GM19438 (cell line): ENCODE data around the gene UBE2H.

ENCODE experiments used
- ATAC-seq: cut with Tn5 transposase; IDR thresholded peaks from one replicate; pipeline ENCODE4 v1.9.1; 2021; ENCODE audit warnings: low read depth; ENCODE audit not compliant: unreplicated experiment

The UBE2H gene

DNA sequence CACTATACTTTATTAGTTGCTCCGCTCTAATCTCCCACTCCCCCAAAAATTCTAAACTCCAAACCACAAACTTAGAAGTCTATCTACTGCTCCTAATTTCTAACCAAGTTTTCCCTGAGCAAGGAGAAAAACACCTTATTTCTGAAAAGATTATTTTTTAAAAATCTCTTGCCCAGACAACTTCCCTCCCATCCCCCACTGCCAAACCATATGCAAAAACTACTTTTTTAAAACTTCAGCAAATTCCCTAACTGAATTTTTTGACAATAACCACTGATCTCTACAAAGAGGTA, 1.9 kb downstream of the UBE2H start:
- ATAC-seq, result no peak

DNA sequence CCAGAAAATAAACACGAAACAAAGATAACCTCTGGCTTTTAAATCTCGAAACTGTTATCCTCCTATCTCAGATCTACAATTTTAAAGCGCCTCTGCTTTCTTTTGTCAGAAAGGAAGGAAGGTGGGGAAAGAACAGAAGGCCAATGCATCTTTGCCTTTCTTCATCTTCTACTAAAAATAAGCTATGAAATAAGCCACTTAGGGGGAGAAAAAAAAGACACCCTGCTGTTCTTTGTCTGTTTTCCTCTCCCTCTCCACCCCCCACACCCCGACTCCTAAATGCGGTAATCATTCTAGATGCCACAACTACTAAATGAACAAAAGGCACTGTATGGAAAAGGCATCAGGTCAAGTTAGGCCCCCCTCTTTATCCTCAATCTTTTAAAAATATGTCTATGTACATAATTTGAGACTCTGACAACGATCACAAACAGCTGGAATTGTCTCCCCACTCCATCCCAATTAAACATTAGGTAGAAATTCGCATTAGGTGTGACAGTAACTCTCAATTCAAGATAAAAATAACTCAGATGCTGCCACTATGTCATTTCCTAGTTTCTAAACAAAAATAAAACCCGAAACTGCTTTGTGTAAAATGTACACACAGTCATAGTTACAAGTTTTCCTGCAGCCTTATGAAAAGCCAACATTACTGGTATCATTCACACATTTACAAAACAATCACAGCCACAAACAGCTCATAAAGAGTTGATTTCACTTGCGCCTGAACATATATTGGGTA, 2.4 kb downstream of the UBE2H start:
- peak; percentile 27 for ATAC-seq

DNA sequence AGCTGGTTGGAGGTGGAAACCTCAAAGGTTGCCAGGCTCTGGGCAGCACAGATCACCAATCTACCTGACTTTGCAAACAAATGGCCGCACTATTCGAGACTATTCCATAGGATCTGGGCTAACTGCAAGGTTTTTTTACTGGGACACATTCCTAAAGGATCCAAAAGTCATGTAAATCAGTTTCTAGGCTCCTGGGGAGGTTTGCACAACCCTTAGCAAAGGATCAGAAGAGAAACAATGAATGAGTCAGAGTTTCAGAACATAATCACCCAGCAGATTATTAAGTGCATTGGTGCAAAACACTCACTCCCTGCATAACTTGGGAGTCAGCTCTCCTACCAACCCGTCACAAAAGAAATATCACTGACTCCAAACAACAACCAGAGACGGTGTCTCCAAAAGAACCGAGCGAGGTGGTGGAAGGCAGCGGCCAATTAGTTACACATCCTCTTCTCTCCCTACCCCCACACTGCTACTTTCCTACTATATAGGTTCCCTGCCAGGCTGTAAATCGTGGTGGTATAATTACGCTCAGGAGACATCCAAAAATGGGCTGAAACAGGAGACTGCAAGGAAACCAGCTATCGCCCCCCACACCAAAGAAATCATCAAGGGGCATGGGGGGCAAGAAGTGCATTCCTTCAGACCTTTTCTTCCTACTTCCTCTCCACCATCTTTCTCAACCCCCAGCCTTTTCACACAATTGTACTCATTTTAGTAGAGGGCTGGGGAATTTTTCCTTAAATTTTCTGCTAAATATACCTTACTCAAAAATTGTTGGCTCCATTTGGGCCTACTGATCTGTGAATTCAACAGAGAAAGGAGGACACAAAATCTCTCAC, 3.2 kb downstream of the UBE2H start:
- peak; percentile 27 for ATAC-seq

DNA sequence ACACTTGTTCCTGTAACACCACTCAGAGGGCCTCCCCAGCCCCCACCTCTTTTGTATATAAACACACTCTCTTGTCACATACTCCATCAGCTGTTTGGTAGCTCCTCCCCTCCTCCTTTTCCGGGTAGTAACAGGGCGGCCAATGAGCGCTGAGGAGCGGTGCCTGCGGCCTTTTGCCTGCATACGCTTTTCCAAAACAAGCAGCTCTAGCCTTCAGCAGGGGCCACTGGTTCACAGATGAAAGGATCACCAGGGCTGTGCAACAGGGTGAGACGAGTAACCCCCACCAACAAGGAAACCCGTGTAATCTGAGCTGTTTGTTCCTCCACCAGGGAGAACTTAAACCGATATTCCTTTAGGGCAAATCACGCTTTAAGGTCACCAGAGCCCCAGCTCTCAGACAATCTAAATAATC, 3.9 kb downstream of the UBE2H start:
- ATAC-seq, result peak; percentile 44

DNA sequence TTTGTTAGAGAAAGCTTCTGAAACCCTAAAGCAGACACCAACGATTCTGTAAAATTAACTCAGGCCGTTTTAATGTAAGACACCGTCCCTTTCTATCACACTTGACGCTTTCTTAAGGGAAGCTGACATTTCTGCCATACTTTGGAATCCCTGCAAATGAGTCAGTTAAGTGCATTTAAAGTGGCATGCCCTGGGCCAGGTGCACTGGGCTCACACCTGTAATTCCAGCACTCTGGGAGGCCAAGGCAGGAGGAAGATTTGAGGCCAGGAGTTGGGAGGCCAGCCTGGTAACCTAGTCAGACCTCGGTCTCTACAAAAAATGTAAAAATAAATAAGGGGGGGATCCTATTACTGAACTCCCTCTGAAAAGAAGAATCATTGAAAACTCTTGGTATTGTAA, 4.4 kb downstream of the UBE2H start:
- no peak for ATAC-seq

DNA sequence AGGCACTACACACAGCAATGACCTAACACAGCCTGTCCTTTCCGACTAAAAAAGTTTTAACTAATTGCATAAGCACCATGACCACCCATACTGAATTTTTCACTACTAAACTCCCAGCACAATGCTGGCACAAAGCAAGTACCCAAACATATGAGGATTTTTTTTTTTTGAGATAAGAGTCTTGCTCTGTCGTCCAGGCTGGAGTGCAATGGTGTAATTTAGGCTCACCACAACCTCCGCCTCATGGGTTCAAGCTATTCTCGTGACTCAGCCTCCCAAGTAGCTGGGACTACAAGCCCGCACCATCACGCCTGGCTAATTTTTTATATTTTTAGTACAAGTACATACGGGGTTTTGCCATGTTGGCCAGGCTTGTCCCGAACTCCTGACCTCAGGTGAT, 5.1 kb downstream of the UBE2H start:
- no peak for ATAC-seq

DNA sequence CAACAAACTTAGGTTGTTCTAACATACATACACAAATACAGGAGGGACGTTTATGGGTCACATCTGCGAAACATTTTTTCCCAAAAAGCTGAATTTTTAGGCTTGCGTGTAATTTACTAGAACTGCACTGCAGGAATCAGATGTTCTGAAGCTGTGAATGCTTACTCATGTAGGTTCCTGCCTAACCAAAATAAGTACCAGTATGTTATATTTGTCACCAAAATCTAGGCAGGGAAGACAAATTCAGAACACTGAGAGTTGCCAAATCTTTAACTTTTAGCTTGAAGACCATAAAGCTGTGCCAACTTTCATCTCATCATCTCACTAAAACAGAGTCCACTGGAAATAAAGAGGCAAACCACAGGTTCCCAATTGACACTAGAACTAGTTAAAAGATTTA, 5.7 kb downstream of the UBE2H start:
- no peak for ATAC-seq

DNA sequence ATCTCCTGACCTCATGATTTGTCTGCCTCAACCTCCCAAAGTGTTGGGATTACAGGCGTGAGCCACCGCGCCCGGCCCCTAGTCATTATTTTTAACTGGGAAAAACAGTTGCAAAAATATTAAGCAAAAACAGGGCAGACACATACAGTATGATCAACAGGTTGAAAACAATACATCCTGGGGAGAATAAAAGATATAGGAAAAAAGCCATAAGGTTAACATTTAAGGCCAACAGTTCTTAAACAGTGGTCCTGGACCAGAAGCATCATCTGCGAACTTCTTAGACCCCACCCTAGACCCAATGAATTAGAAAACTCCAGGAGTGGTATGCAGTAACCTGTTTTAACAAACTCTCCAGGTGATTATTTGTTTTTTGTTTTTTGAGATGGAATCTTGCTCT, 6.5 kb downstream of the UBE2H start:
- no peak for ATAC-seq

DNA sequence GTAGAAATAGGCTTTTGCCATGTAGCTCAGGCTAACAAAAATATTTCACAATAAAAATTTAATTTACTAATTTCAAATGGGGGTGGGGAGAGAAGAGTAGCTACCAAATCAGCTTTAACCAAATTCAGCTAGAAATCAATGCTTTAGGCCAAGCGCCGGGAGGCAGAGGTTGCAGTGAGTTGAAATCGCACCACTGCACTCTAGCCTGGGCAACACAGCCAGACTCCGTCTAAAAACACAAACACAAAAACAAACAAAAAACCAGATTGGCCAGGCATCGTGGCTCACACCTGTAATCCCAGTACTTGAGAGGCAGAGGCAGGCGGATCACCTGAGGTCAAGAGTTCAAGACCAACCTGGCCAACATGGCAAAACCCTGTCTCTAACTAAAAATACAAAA, 9.4 kb downstream of the UBE2H start:
- no peak for ATAC-seq

DNA sequence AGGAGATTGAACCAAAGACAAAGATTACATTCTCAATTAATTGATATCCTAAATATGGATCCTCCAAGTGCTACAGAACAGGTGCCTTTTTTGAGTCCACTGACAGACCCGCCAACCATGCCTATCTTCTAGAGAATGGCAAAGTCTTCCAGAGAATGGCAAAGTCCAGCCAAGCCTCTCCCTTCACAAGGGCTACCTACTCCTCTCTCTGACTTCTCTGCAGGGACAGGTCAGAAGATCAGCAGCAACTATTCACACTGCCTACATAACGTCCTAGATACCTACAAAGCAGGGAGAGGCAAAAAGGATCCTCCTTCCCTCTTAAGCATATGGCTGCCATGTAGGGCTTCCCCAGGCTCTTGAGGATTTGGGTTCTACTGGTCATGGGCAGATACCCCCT, 12.4 kb downstream of the UBE2H start:
- no peak for ATAC-seq

DNA sequence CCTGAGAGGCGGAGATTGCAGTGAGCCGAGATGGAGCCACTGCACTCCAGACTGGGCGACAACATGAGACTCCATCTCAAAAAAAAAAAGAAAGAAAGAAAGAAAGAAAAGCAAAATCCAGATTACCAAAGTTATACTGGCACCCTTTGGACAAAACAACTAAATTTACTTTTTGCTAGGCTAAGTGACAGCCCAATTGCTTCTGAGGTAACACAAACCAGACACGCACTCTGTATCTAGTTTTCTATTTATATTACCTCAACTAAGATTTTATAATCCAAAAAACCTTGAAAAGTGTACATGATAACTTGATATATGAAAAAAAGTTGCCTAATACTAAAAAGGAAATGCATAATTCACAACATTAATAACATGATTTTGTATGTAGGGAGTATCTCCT, 12.9 kb downstream of the UBE2H start:
- ATAC-seq, result no peak

DNA sequence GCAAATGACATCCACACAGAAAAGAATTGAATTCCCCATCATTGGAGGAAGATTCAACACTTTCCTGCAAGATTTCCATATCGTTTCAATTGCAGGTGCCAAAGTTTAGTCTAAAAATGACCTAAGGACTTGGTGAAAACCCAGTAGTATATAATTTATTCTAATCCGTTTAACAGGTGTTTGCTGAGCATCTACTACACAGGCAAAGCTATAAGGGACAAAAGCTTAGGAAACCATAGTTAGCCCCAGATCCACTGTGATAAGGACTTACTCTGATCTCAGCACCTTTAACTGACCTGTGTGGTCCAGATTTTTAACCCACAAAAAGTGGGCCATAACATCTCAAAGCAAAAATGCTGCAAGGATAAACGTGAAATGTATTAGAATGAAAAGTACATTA, 19.1 kb downstream of the UBE2H start:
- no peak for ATAC-seq

DNA sequence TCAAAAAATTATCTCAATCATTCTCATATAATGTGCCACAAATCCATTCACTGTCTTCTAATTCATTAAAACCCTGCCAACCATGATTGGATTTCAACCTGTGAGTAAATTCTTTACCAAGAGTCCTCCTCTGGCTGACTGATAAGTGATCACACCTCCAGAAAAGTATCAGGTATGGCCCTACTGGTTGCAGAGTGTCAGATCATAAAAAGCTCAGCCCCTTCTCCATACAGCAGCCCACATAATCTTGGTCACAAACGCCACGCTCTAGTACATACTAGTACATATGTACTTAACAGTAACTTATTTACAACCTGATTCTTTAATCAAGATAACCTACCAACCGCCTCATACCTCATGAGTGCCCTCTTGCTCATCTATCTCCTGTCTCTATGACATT, 26.1 kb downstream of the UBE2H start:
- ATAC-seq, result no peak

DNA sequence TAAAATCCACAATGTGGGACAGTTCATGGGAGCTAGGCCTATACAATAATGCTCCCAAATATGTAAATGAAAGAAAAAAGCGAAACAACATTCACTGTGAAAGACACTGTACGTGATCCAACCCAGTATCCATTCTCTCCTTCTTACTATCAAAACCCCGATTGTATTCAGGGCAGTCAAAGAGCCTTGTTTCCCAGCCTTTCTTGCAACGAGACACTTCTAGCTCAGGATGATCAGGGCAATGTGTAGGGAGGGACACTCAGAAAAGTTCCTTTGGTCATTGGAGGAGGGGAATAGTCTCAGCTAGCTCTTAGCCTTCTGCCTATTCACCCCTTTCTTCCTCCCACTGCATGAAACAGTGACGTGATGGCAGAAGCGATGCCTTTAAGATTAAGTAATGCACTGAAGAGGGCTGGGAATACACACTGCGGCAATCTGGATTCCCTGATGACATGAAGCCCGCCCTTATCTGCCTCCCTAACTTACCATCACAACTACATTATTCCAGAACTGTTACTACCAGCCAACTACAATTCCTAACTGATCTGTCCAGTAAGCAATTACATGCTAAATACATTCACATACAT, 27.3 kb downstream of the UBE2H start:
- no peak for ATAC-seq

DNA sequence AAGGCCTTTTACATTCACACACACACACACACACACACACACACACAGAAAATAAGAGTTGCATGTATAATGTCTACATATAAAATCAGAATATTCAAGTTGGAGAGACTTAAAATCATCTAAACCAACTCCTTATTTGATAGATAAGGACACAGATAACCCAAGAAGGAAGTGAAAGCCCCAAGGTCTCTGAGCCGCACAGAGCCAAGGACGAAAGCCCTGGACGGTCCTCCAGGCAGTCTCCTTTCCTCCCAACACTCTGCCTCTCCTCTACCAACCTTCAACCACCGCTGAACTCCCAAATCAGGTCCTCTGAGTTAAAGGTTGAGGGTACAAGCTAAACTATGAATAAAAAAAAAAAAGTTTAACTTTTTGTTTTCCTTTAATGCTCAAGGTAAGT, 28.2 kb downstream of the UBE2H start:
- ATAC-seq, result no peak

DNA sequence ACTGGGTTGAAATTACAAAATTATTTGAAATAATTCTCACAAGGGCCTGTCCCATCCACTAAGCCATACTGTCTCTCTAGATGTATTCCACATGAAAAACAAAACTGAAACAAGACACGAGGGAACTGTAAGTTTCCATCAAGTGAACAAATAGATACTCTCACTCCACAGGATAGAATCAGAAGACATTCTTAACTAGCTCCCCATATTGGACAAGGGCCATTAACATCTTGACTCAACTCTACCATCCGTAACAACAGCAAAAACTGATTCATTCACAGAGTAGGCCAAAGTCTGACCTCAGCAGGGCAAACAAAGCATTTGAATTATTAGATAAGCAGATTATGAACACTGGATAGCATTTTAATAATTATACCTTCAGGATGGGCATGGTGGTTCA, 29.1 kb downstream of the UBE2H start:
- no peak for ATAC-seq

DNA sequence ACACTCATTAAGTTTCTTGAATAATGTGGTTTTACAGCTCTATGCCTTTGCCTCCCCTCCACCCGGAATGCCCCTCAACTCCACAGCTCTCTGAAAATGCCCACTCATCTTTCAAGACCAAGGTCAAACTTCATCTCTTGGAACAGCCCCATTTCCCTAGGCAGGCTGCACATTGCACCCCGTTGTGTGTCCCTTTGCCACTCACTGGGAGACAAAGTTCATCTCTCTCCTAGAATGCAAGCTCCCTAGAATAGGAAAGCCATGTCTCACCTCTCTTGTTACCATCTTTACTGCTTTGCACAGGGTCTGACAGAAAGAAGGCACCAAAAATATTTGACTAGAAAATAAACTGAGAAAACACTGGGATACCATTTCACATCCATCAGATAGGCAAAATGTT, 33.3 kb downstream of the UBE2H start:
- ATAC-seq, result no peak

DNA sequence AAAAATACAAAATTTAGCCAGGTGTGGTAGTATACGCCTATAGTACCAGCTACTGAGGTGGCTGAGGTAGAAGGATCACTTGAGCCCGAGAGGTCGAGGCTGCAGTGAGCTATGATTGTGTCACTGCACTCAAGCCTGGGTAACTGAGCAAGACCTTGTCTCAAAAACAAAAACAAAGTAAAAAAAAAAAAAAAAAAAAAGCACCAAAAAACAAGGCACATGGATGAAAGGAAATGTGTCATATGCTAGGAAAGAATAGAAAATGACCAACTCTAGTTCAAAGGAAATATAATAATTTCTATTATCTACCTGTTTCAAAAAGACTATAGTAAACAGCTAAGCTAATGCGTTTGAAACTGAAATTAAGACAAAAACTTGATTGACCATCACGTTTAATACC, 33.8 kb downstream of the UBE2H start:
- ATAC-seq, result no peak

DNA sequence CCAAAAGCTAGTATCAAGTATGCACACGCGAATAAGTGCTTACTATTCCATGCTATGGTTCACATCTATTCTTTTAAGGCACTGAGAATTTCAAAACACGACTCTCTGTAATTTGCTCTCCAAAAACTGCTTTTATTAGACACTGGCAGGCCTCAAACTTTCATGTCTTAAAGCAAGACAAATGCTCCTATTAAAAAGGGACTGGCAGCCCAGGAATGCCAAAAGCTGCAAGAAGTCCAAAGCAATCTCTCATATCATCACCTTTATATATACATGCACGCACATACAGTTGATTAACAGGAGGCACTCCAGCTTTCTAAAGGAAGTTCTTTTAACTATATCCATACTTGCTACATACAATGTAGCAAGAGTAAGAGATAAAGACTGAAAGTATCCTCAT, 34.8 kb downstream of the UBE2H start:
- no peak for ATAC-seq

DNA sequence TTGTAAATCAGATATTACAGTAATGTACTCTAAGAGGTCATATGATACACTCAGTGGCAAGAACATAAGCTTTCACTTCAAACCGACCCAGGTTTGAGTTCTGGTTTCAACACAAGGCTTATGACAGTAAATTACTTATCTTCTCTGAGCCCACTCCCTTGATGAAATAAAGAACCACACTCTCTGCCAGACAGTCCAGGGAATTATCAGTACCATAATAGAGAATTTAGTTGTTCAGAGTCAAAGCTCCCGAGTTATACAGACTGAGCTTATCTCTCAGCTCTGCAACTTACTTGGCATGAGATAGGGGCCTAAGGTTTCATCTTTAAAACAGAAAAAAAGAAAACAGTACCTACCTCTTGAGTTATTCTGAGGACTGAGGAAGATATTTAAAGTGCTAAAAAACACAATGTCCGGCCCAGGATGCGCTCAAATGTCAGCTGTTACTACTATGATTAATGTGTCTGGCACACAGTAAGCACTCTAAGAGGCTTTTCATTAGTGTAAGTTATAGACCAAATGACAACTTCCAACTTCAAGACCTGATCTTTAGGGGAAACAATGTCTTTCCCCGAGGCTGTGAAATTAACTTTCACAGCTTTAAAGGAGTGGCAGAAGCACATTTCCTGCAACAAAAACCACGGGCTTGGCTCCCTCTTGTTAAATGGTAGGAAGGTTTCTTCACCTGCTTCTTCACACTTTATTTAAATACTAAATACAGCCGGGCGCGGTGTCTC, 38.1 kb downstream of the UBE2H start:
- ATAC-seq, result no peak

DNA sequence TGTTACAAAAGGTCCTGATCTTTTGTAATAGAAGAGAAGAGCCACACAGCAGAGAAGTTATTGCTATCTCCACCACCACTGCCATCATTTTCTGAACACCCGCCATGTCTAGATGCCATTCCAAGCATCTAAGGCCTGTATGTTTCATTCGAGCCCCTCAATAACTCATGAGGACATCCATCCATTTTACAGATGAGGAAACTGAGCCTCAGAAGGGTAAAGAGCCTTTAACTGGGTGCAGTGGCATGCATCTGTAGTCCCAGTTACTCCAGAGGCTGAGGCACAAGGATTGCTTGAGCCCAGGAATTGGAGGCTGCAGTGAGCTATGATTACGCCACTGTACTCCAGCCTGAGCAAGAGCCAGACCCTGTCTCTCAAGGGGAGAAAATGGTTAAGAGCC, 39.3 kb downstream of the UBE2H start:
- ATAC-seq, result no peak
